Measurements from ENCODE around the gene RBBP8NL.

RBBP8NL gene

DNA sequence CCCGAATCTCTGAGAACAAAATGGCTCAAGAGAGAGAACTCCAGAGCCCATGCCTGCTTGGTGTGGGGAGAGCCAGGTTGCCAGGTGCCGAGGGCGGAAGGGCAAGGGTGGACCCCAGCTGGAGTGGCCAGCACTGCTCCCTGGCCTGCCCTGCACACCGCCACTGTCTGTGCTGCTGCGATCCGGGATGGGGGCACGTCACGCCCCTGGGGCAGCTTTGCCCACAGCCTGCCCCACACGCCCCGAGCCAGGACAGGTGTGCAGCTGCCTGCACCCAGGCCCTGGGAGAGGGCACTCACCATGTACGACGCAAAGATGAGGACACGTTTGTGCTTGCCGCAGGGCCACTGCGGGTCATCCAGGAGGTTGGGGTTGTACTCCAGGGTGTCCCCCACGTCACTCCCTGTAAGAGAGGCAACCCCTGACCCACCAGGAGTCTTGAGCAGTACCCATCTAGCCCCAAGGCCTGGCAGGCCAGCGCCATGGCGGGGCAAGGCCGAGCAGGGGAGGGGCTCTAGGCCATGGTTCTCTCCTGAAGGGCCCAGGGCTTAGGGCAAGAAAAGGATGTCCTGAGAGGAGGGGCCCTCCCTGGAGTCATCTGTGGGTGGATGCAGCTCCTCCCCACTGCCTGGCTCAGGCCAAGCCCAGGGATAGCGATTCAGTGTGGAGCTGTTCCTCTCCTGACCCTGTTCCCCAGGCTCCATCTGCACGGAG lies 34.6 kb downstream of the RBBP8NL start:
- DNase-seq (ENCODE audit: low read depth) = no peak

DNA sequence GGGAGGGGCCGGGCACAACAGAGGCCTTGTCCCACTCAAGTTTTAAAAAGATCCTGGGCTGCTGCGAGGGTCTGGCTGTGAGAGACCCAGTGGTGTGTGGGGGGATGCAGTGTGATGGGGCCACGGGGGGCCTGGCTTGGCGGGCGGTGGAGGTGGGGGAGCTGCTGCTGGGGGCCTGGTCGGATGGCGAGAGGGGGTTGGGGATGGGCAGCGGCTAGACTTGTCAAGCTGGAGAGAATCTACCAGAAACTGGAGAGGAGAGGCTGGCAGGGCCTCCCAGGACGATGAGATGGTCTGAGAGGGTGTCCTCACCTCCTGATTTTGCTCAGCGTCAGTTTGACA lies 35.3 kb downstream of the RBBP8NL start:
- no peak for DNase-seq (ENCODE audit: low read depth)

GRCh38 chr20:62391165-62392076 lies 35.9 kb downstream of the RBBP8NL start:
- no peak for DNase-seq (ENCODE audit: low read depth)

DNA sequence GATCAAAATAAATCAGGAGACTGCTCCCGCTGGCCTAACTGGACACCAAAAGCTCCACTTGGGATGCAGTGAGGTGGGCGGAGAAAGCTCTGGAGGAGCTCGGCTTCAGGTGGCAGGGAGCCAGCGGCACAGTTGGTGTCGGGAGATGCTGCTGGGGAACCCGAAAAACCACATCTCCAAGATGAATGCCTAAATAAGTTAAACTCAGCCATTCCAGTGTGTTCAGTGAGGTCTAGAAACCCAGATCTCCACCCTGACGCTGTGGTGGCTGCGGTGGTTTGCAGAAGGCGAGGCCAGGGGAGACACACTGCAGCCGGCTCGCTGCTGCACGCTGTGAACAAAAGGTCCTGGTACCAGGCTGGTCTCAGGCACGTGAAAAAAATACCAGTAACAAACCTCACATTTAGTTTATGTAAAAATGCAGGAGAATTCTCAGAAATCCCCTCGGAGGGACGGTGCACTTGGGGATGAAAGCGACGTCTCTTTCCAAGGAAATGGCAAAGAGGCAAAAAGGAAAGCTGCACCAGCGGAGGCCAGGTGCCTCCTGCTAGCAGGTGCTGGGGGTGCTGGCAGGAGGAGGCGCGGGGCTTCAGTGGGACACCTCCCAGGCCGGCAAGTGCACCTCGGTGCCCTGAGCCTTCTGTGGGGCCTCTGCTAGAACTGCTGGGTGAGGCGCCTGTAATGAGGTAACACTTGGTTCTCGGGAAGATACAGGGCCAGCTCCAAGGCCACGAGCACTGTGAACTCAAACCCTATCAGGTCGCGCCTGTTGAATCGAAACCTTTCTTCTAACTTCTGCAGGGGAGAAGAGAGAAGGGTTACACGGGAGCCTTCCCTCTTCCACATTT lies 36.8 kb downstream of the RBBP8NL start:
- no peak for DNase-seq (ENCODE audit: low read depth)

- DNase-seq (ENCODE audit: low read depth) = no peak
Measured at GRCh38 chr20:62389601-62390087, 37.7 kb downstream of the RBBP8NL start.

GRCh38 chr20:62388839-62389600 lies 38.3 kb downstream of the RBBP8NL start:
- no peak for DNase-seq (ENCODE audit: low read depth)

- no peak for DNase-seq (ENCODE audit: low read depth)
Measured at GRCh38 chr20:62387933-62388635, 39.3 kb downstream of the RBBP8NL start.

DNA sequence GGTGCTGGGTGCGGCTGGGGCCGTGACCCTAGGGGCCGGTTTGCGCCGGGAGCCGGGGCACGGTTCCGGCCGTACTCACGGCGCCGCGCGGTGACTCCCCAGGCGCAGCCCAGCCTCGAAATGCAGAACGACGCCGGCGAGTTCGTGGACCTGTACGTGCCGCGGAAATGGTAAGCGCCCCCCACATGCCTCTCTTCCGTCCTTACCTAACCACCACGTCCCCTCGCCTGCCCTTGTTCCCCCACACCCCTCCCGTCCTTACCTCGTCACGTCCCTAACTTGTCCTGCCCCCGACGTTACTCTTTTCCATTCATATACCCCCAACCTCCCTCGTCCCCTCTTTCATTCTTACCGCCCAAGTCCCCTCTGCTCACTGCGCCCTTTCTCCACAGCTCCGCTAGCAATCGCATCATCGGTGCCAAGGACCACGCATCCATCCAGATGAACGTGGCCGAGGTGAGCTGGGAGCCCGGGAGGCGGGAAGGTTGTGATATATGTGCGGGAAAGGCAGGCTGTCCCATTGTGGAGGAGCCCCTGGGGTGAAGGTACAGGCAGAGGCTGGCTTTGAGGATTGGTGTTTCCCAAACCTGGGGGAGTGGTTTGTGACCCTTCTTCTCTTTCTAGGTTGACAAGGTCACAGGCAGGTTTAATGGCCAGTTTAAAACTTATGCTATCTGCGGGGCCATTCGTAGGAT lies 40.0 kb downstream of the RBBP8NL start:
- no peak for DNase-seq (ENCODE audit: low read depth)

DNA sequence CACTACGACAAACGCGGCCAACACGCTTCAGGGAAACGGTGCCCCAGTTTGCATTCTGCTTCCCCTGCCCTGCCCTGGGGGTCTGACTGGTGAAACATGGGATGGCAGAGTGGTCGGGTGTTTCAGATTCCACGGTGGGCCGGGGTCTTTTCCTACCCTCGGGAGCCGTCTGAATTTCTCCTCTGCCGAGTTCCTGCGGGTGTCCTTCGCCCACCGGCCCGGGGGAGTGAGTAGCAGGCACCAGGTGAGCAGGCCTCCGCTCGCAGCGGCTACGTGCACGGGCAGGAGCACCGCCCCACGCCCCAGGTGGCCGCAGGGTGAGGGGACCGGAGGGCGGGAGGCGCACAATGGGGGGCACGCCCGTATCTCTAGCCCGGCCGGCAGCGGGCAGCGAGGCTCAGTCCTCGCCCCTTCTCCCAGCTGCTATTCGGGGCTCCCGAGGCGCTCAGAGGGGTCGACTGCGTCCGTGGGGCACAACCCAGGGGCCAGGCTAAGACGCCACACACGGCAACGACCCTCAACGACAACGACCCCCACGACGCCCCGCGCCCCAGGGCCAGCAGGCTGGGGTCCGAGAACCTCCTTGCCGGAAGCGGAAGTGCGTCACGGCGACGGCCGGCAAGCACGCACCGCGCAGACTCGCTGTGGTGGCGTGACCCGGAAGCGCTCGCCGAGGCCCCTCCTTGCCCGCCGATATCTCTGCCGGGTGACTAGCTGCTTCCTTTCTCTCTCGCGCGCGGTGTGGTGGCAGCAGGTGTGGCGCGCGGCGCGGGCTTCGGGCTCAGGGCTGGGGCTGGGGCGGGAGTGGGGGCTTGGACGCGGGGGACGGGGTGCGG lies 40.7 kb downstream of the RBBP8NL start, which contains the start of gene RPS21:
Gene RPS21 (plus strand): TSS at position 721 of the 836 bp plus-strand sequence. CDS start 236 bp downstream, outside the sequence.
- peak; percentile 61 for DNase-seq (ENCODE audit: low read depth)

- DNase-seq (ENCODE audit: low read depth) = no peak
Measured at GRCh38 chr20:62382306-62383198, 44.8 kb downstream of the RBBP8NL start.

GRCh38 chr20:62381842-62382241 lies 45.5 kb downstream of the RBBP8NL start:
- DNase-seq (ENCODE audit: low read depth) = no peak

DNA sequence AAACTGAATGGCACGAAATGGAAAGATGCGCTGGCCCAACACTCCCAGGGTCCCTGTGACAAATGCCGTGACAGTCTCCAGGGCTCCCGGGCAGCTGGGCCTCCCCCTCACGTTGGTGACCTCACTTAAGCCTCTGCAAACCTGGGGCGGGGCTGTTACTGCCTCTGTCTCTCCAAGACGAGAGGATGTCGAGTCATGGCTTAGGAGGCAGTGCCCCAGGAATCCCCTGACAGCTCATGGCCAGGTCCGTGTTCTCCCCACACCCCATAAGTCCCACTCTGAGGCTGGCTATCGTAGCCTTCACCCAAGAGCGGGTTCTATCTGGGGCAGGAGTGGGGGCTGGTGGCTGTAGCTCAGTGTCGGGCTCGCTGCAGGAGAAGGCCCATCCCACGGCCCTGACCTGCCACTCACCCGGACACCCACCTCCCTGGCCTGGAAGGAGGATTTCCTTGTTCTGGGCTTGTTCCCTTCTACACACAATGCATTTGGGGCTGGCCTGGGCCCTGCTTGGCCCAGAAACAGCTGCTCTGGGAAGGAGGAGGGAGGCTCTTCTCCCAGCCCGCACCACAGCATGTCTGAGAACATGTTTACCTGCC lies 46.0 kb downstream of the RBBP8NL start:
- no peak for DNase-seq (ENCODE audit: low read depth)

DNA sequence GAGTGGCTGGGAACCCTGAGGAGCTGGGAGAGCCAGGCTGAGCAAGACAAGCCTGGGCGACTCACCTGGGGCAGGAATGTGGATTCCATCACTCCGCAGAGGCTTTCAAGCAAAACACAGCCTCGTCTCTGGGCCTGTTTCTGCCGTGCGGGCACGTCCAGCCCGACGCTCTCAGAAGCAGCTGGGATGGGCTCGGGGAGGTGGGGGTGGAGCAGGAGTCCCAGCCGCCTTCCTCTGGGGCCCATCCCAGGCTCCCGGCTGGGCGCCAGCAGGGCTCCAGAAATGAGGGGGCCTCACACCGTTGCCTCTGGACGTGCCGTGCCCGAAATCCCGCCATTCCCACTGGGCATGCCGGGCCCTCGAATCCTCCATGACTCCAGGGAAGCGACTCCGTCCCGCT lies 49.1 kb downstream of the RBBP8NL start:
- DNase-seq (ENCODE audit: low read depth) = no peak

DNA sequence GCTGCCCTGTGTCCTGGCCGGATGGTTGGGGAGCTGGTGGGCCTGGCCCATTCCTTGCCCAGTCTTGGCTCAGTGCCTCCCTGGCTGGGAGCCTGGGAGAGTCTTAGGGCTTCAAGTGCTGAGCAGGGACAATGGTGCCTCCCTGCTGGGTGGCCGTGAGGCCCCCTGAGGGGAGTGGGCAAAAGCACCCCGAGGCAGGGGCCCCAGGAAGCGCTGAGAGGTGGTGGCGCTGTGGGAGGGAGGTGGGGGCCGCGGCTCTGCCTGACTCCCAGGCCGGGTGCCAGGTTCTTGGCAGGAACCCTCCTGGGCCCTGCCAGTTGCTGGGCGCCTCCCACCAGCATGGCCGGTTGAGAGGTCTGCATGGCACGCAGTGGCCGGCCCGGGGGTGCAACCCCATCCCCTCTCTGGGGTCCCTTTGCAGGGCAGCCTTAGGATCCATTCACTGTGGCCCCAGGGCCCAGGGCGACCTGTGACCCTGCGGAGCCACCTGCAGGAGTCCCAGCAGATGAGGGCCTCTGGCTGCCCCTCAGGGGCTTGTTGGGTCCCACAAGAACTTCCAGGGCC lies 49.6 kb downstream of the RBBP8NL start:
- DNase-seq (ENCODE audit: low read depth) = no peak

DNA sequence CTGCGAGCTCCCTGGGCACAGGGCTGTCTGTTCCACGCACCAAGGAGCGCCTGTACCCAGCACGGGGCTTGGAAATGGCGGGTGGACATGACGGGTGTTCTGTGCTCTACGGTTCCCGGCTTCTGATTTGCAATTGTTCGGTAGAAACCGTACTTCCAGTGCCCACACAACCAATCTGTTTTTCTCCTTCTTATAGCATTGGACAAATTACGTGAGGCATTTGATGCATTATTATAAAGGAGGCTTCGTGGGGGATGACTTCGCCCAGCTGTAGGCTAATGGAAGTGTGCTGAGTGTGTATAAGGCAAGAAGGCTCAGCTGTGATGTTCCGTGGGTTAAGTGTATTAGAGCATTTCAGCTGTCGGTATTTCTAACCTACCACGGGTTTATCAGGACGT lies 50.3 kb downstream of the RBBP8NL start:
- no peak for DNase-seq (ENCODE audit: low read depth)

- no peak for DNase-seq (ENCODE audit: low read depth)
Measured at GRCh38 chr20:62376112-62377063, 51.0 kb downstream of the RBBP8NL start.
